Endometrial microvascular endothelial cells (primary cell): ENCODE data around the gene CFAP53. TPM values are rescaled to one million over a fixed set of nuclear protein-coding genes. Genes with fewer than 3 reads are reported as not detected.

Experiments
- in situ Hi-C: cut with HindIII; loops from 2 replicates; pipeline ENCODE4 v1.10.0; 2017; ENCODE audit warnings: low sequenced_read_pairs, low pct_unique_long_range_greater_than_20kb; ENCODE audit errors: inconsistent ontology term
- total RNA-seq: library from RNA; depleted of rRNA; stranded (reverse); fragments of >200 nt; gene quantifications from one replicate; pipeline ENCODE4 v1.2.3, GENCODE V29; 2015; ENCODE audit errors: inconsistent ontology term

CFAP53 gene
- total RNA-seq, 1 donor from 2014 or later, result not detected

GRCh38 chr18:50199921-50200320, 66.4 kb downstream of the CFAP53 start:
- in situ Hi-C loops, result no loop called here

GRCh38 chr18:50199346-50199855, 66.9 kb downstream of the CFAP53 start:
- in situ Hi-C loops, result no loop called here

- in situ Hi-C loops, result no loop called here
Measured at GRCh38 chr18:50196261-50196660, 70.0 kb downstream of the CFAP53 start.

- in situ Hi-C loops, result no loop called here
Measured at GRCh38 chr18:50195689-50196088, 70.6 kb downstream of the CFAP53 start.

GRCh38 chr18:50194631-50195532, 71.4 kb downstream of the CFAP53 start, which contains the start of gene MYO5B:
Gene MYO5B, minus strand, starts transcription at chr18:50195147. Its CDS starts 354 bp downstream, at chr18:50194793.
- in situ Hi-C loops, result no loop called here

- in situ Hi-C loops, result no loop called here
Measured at GRCh38 chr18:50193796-50194630, 72.3 kb downstream of the CFAP53 start.

GRCh38 chr18:50192995-50193795, 73.1 kb downstream of the CFAP53 start:
- in situ Hi-C loops, result no loop called here

GRCh38 chr18:50190926-50191325, 75.4 kb downstream of the CFAP53 start:
- in situ Hi-C loops, result no loop called here

- in situ Hi-C loops, result no loop called here
Measured at GRCh38 chr18:50190236-50190635, 76.1 kb downstream of the CFAP53 start.

- in situ Hi-C loops, result no loop called here
Measured at GRCh38 chr18:50189160-50189559, 77.1 kb downstream of the CFAP53 start.

- in situ Hi-C loops, result no loop called here
Measured at GRCh38 chr18:50188652-50189051, 77.6 kb downstream of the CFAP53 start.

GRCh38 chr18:50187659-50188058, 78.6 kb downstream of the CFAP53 start:
- in situ Hi-C loops, result no loop called here

- in situ Hi-C loops, result no loop called here
Measured at GRCh38 chr18:50186385-50186784, 79.9 kb downstream of the CFAP53 start.

- in situ Hi-C loops, result no loop called here
Measured at GRCh38 chr18:50183556-50183955, 82.7 kb downstream of the CFAP53 start.

- in situ Hi-C loops, result no loop called here
Measured at GRCh38 chr18:50182511-50182910, 83.8 kb downstream of the CFAP53 start.

- in situ Hi-C loops, result no loop called here
Measured at GRCh38 chr18:50181590-50181989, 84.7 kb downstream of the CFAP53 start.

GRCh38 chr18:50179465-50179864, 86.8 kb downstream of the CFAP53 start:
- in situ Hi-C loops, result no loop called here

GRCh38 chr18:50177294-50177992, 88.9 kb downstream of the CFAP53 start:
- in situ Hi-C loops, result no loop called here
